GM12878 (cell line): Measurements from ENCODE around the gene SORT1.

Experiments
- HCFC1 ChIP-seq: fragments of 150-350 bp; IDR thresholded peaks from 2 replicates; pipeline ENCODE4 v1.6.1; 2014; ENCODE audit warnings: low read length
- NR2C1 ChIP-seq: fragments of 450-650 bp; IDR thresholded peaks from 2 replicates; pipeline ENCODE4 v1.6.1; 2017; ENCODE audit warnings: antibody characterized with exemption, mild to moderate bottlenecking, moderate library complexity
- SUZ12 ChIP-seq: fragments of 200-600 bp; sonication (generic); IDR thresholded peaks from one replicate; pipeline ENCODE4 v1.6.1; 2018; ENCODE audit warnings: antibody characterized with exemption, mild to moderate bottlenecking; ENCODE audit not compliant: unreplicated experiment
- TF ChIP-seq, protein P1 (sequence below), 3 experiments: IDR thresholded peaks in 2 of 3; conservative IDR thresholded peaks in 1 of 3; 2 replicates each; pipeline ENCODE4 v1.5.1; 2011; ENCODE audit warnings: low read depth in 3 of 3, low read length in 3 of 3, mild to moderate bottlenecking in 3 of 3, control low read depth in 2 of 3, moderate library complexity in 2 of 3, inconsistent platforms in 1 of 3, mixed read lengths in 1 of 3; ENCODE audit not compliant: control insufficient read depth in 2 of 3, insufficient read depth in 1 of 3; ENCODE audit errors: extremely low read depth in 1 of 3

GRCh38 chr1:109432336-109432735, 34.6 kb upstream of the SORT1 start:
- TF ChIP-seq, protein P1, sequence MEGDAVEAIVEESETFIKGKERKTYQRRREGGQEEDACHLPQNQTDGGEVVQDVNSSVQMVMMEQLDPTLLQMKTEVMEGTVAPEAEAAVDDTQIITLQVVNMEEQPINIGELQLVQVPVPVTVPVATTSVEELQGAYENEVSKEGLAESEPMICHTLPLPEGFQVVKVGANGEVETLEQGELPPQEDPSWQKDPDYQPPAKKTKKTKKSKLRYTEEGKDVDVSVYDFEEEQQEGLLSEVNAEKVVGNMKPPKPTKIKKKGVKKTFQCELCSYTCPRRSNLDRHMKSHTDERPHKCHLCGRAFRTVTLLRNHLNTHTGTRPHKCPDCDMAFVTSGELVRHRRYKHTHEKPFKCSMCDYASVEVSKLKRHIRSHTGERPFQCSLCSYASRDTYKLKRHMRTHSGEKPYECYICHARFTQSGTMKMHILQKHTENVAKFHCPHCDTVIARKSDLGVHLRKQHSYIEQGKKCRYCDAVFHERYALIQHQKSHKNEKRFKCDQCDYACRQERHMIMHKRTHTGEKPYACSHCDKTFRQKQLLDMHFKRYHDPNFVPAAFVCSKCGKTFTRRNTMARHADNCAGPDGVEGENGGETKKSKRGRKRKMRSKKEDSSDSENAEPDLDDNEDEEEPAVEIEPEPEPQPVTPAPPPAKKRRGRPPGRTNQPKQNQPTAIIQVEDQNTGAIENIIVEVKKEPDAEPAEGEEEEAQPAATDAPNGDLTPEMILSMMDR (IDR thresholded peaks at IDR 0.05 in 2 of 3, conservative IDR thresholded peaks at IDR 0.05 in 1 of 3; ENCODE audit: control insufficient read depth in 2 of 3, extremely low read depth in 1 of 3, insufficient read depth in 1 of 3, low read depth in 3 of 3, low read length in 3 of 3), result no peak
- no peak for TF ChIP-seq HCFC1
- no peak for TF ChIP-seq NR2C1
- TF ChIP-seq SUZ12, result no peak
